Activated CD8-positive, alpha-beta memory T cell treated with anti-CD3 and anti-CD28 coated beads, Interleukin-2, amount 50 U/mL, for 4 hours (primary cell): ENCODE results near the gene VWC2.
"Not testable (repeated sequence)": the region's sequence is repeated elsewhere in the genome, so short reads cannot be mapped to it uniquely, and the experiment has no call there.

Experiments
- DNase-seq: peaks from one replicate; pipeline ENCODE4 v3.0.0-alpha.2; 2020

The VWC2 gene

DNA sequence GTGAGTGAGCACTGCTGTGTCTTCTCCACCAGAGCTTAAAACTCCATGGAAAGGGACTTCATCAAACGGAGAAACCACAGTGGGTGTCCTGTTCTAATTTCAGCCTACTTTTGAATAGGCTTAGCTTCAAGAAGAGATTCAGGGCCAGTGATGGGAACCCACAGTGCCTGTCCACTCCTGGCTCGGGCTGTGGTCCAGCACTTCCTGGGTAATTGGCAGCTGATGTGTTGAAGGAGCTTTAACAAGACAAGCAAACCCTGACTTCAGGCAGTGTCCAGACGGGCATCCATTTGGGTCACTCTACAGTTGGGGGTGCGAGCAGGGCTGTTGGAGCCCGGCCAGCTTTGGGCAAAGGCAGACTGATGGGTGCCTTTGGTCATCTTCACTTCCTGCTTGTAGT is 14.5 kb downstream of the VWC2 start:
- DNase-seq = no peak

DNA sequence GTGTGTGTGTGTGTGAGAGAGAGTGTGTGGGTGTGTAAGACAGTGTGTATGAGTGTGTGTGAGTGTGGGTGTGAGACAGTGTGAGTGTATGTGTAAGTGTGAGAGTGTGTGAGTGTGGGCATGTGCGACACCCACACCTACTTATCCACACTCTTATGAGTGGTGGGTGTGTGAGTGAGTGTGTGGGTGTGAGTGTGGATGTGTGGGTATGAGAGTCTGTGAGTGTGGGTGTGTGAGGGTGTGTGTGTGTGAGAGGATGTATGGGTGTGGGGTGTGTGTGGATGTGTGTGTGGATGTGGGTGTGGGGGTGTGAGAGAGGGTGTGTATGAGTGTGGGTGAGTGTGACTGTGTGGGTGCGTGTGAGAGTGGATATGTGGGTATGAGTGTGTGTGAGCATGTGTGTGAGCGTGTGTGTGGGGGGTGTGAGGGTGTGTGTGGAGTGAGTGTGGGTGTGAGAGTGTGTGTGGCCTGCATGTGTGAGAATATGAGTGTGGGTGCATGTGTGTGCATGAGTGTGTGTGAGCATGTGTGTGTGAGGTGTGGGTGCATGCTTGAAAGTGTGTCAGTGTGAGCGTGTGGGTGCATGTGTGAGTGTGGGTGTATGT is 15.1 kb downstream of the VWC2 start:
- DNase-seq = no peak

- no peak for DNase-seq
Observed at GRCh38 chr7:49789736-49790135, 16.3 kb downstream of the VWC2 start.

DNA sequence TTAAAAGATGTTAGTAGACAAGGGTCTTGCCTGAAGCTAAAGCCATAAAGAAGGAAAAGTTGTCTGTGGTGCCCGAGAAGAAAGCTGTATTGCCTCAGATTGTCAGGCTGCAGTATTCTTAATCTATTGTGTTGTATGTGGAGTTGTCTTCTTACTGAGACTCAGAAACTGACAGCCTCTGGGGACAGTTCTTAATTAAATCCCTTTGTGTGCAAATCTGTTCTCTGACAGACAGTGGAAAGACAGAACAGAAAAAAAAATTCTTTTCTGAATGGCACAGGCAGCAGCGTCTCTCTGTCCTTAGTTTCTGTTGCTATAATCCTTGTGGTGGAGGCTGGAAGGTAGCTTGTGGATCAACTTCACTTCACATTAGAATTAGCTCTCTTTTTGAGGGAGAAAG is 16.8 kb downstream of the VWC2 start:
- no peak for DNase-seq

- no peak for DNase-seq
Observed at GRCh38 chr7:49791088-49791741, 17.8 kb downstream of the VWC2 start.

- DNase-seq = no peak
Observed at GRCh38 chr7:49797987-49798660, 24.7 kb downstream of the VWC2 start.

GRCh38 chr7:49800031-49800430 is 26.6 kb downstream of the VWC2 start:
- DNase-seq = no peak

- DNase-seq = no peak
Observed at GRCh38 chr7:49802600-49802999, 29.2 kb downstream of the VWC2 start.

GRCh38 chr7:49803812-49804211 is 30.4 kb downstream of the VWC2 start:
- no peak for DNase-seq

- DNase-seq = no peak
Observed at GRCh38 chr7:49805371-49806007, 32.1 kb downstream of the VWC2 start.

DNA sequence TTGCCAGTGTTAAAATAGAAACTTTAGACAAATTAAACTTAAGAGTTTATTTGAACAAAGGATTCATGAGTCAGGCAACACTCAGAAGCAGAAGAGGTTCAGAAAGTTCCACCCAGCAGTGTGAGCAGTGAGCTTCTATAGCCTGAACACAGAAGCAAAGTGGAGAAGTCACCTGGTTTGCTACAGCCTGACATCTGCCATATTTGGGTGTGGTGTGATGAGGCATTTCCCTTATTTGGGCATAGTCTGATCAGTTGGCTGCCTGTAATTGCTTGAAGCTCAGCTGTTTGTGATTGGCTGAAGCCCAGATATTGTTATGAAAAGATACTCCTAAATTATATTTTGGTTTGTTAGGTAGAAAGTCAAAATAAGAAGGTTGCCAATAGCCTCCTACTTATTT is 39.1 kb downstream of the VWC2 start:
- DNase-seq = no peak

DNA sequence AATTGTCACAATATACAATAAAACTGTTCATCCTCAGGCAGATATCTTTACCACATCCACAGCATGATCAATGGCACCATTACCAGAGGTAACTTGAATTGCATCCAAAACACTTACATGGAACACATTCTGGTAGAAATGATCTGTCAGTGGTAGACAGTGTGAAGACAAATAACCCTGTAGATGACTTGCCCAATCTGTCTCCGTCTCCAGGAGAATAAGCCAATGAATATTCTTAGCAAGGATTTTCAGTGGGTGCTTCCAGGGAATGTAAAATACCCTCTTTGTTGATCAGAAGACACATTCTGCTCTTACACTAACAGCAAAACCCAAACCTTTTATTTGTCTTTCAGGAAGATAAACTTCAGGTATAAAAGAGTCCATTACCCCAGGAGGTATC is 43.8 kb downstream of the VWC2 start:
- no peak for DNase-seq

GRCh38 chr7:49821181-49821580 is 47.7 kb downstream of the VWC2 start:
- no peak for DNase-seq

- no peak for DNase-seq
Observed at GRCh38 chr7:49822856-49823255, 49.4 kb downstream of the VWC2 start.

DNA sequence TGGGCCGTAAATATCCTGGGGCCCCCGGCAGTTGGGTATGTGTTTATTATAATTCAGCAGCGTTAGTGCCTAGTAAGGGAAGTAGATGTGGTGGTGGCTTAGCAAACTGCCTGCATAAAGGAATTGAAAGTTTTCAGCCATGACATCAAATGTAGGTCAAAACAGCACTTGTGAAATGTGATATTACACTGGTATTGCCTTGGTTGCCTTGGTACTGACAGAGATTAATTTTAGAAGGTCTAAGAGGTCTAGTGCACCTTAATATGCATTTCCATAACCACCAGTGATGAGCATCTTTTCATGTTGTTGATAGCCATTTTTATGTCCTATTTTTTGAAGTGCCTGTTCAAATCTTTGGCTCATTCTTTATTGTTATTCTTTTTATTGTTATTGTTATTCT is 50.1 kb downstream of the VWC2 start:
- no peak for DNase-seq

DNA sequence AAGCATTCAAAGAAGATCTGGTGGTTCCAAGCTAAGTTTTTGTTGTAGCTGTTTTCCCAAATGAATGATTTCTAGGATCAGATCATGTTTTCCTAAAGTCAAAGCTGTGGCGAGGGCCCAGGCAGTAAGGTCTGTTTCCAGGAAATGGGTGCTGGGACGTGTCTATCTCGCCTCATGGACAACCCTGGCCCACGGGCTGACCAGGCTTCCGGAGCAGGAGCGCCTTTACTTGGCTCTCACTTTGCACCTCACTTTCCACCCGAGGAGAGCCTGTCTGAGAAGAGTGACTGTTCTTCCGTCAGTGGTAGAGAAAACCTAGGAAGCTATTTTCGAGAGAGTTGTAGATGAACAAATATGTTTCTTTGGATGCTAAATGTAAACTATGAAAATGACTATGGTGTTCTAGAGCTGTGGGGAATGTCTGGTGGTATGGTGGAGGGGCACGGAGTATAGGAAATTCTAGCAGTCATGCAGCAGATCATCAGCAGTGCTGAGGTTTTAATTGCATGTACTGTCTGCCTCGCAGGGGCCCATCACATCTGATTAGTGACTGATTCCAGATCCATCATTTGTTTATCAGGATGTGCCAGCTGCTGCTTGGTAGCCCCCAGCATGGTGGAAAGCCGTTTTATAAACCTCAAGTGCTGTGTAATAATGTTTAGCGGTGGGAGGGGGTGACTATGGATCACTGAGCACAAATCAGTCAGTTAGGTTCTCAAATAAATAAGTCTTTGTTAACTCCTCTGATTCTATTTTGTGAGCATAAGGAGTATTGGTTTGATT is 66.6 kb downstream of the VWC2 start:
- no peak for DNase-seq

GRCh38 chr7:49840751-49841405 is 67.4 kb downstream of the VWC2 start:
- DNase-seq = no peak

- no peak for DNase-seq
Observed at GRCh38 chr7:49845626-49846025, 72.2 kb downstream of the VWC2 start.

DNA sequence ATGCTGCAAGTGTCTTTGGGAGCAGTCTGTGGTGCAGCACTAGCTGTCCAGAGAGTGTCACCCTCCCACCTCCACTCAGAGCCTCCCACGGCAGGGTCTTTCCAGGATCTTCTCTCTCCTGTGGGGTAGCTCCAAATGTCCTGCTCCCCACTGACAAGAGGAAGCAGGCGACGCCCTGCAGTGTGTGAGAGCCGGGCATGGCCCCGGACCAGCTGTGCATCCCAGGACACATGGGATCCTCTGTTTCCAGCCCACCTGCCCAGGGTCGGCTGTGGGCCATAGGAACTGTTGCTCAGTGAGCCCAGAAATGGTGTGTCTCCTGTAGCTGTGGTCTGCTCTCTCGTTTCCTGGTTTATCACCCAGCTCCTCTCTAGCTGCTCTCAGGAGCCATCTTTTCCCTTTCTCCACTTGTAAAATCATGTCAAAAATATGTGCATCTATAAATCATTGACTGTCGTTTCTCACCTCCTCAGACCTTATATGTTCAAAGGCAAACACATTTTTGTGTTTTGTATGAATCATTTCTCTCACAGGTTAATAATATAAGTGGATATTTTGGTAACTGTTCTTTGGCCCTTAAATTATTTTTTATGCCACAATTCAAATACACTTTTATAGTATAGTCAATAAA is 74.9 kb downstream of the VWC2 start:
- no peak for DNase-seq

GRCh38 chr7:49850921-49851613 is 77.6 kb downstream of the VWC2 start:
- DNase-seq = no peak

- DNase-seq = not testable (repeated sequence)
Observed at GRCh38 chr7:49851614-49851934, 78.1 kb downstream of the VWC2 start.
